ENCODE results near the gene DIDO1.

The DIDO1 gene

DNA sequence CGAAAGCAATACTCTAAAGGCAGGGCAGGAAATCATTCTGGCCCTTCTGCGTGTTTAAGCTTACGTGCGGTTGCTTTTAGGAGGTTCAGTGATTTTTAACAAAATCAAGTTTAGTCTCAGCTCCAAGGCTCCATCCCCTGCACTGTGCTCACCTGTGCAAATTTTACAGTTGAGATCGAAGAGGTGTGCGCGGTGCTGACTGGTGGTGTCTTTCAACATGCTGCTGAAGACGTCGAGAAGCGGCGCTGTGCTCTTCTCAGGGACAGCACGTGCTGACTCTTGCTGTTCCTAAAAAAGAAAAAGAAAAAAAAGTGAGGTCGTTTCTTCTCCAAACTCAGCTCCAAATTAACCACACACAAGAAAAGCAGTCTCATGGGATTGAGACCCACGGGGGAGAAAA lies 32.0 kb downstream of the DIDO1 start:
- no peak for DNase-seq (ENCODE audit: low spot score)

DNA sequence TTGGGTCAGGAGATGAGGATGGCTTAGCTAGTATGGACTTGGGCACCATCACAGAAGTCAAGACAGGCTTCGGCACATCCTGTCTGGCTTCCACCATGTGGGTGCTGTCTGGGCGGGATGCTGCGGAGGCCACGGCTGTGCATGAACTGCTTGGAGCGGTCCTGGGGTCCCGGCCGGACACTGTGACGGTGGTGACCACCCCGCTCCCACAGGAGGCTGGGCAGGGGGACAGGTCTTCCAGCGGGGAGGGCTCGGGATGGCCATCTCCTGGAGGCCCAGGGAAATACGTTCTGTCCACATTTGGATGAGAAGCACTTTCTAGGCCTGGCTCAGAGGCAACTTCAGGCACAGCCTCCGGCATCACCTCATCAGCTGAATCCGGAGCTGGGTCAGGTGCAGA lies 32.6 kb downstream of the DIDO1 start:
- DNase-seq (ENCODE audit: low spot score): no peak

DNA sequence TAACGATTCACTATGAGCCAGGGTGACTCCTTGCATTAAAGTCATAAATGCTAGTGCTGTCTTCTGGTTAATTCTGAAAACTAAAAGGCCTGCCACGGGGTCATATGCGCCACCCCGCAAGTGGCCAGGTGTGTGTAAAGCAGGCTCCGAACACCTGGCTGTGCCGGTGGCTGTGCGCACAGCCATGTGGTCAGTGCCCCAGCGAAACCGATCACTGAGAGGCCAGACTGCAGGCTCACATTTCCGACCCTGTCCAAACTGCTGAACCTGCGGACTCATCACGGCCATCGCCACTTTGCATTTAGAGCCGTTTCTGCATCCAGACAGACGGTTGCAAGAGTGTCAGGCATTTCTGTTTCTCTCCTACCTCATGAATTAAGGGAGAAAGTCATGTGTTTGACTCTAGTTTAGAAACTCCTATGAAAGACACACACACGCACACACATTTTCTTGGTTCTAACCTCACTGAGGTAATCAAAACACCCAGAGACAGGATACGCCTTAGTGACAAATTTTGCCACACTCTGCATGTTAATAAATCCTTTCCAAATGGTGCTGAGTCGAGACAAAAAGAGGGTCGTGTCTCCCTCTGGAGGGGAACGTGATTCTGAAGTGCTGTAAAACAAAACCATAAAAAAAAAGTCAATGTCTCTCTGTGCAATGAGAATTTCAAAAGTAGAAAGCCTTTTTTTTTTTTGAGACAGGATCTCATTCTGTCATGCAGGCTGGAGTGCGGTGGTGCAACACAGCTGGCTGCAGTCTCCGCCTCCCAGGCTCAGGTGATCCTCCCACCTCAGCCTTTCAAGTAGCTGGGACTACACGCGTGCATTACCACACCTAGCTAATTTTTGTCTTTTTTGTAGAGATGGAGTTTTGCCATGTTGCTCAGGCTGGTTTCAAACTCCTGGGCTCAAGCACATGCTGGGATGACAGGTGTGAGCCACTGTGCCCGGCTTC lies 33.7 kb downstream of the DIDO1 start:
- no peak for DNase-seq (ENCODE audit: low spot score)

DNA sequence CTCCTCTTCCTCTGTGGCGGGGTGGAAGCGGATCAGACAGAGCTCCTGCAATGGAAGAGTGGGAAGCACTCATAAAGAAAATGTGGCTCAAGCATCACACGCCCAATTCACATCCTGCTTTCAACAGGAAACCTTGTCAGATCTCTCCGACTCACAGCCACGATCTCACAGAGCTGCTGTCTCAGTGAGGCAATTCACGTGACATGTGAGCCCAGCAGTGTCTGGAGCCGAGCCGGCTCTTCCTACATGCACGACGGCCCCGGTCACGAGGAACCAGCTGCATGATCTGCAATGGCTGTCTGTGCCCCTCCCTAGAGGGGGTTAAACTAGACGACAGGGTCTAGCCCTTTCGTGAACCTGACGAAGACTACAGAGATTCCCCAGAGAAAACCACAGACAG lies 35.2 kb downstream of the DIDO1 start:
- DNase-seq (ENCODE audit: low spot score): peak; percentile 82

- no peak for DNase-seq (ENCODE audit: low spot score)
These were observed 35.9 kb downstream of the DIDO1 start for GRCh38 chr20:62890444-62890843.

GRCh38 chr20:62889871-62890270 lies 36.4 kb downstream of the DIDO1 start:
- no peak for DNase-seq (ENCODE audit: low spot score)

- DNase-seq (ENCODE audit: low spot score): no peak
These were observed 36.9 kb downstream of the DIDO1 start for GRCh38 chr20:62889411-62889810.

- DNase-seq (ENCODE audit: low spot score): no peak
These were observed 37.4 kb downstream of the DIDO1 start for GRCh38 chr20:62888910-62889309.

GRCh38 chr20:62888406-62888805 lies 37.9 kb downstream of the DIDO1 start:
- DNase-seq (ENCODE audit: low spot score): no peak

GRCh38 chr20:62887860-62888239 lies 38.5 kb downstream of the DIDO1 start:
- DNase-seq (ENCODE audit: low spot score): no peak

DNA sequence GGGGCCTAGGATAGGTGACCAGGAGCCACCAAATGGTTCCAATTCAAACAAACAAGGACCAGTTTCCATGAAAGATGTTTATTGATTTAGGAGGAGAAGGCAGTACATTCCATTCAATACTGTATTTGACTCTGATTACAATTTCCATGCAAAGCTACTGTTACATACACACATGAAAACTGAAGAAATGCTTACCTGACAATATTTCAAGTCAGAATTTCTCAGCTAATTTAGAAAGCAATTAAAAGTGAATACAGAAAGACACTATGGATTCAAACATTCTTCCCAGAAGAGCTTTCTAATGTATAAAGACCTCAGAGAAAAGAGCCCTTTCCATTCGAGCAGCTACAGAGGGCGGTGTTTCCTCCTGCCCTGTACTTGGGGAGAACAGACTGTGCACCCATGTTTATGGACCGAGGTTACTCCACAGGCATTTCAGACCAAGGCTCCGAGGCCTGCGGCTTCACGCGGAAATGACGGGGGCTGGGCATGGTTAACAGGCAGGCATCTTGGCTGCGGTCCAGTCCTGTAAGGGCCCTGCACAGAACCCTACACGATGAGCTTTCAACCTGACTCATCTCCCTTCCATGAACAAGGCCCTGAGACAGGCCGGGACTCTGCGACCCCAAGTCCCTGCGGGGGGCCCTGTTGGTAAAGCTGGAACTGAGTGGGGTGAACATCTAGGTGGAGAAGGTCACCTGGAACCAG lies 39.0 kb downstream of the DIDO1 start:
- DNase-seq (ENCODE audit: low spot score): no peak

GRCh38 chr20:62886709-62887058 lies 39.6 kb downstream of the DIDO1 start:
- DNase-seq (ENCODE audit: low spot score): no peak

DNA sequence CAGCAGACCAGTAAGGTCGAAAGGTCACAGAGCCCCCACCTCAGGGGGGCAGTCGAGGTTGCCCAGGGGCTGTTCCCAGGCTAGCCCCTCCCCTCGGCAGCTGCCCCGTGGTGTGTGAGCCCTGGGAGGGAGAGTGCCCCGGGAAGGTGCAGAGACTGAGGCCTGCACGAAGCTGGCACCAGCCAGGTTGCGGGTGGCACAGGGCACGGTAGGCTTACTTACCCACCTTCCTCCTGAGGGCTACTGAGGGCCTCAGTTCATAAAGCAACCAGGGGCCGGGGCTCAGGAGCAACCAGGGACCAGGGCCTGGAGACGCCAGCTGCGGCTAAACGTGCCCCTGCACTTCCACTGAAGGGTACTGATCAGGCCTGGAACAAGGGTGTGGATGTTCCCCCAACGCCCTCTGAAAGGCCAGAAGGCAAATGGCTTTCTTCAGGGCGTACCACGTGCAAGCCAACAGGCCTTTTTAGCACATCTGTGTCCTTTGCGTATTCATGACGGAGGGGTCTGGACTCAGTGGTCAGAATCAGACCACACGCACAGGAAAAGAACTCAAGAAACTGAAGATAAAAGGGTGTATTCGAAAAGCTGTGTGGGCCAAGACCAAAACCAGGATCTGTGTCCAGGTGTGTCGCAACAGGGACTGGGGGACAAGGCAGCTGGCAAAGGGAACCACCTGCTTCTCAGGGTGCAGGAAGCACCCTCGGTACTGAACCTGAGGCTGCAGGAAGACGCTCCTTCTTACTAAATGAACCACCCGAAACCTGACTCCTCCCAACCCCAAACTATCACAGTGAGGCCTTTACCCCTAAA lies 40.2 kb downstream of the DIDO1 start:
- no peak for DNase-seq (ENCODE audit: low spot score)

- no peak for DNase-seq (ENCODE audit: low spot score)
These were observed 41.0 kb downstream of the DIDO1 start for GRCh38 chr20:62885046-62885895.

- DNase-seq (ENCODE audit: low spot score): no peak
These were observed 41.7 kb downstream of the DIDO1 start for GRCh38 chr20:62884556-62884955.

- no peak for DNase-seq (ENCODE audit: low spot score)
These were observed 43.9 kb downstream of the DIDO1 start for GRCh38 chr20:62882426-62882825.

DNA sequence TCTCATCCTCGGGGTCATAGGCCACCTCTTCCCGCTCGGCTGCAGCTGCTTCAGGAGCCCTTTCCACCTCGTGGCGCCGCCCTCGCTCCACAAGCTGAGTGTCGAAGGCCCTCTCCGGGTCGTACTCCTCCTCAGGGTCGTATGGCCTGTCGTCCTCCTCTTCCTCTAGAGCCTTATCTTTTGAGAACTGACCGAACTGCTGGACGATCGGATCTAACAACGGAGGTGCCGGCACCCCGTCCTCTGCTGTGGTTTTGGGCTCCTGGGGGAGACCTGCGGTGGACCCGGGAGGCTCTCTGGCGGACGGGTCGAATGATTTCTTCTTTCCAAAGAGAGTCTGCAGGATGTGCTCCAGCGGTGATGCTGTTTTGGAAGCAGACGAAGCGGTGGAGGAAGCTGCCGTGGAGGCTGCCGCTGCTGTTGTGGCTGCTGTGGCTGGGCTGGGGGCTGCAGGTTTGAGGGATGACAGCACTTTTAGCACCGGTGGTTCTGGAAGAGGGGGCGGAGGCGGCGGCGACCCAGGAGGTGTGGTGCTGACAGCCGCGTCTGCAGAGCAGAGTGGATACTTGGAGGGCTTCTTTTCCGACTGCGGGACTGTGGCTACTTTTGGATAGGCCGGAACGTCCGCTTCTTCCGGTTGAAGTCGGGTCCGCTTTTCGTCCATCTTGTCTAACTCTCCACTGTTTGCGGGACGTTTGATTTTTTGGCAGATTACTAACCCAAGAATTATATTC lies 44.5 kb downstream of the DIDO1 start:
- DNase-seq (ENCODE audit: low spot score): no peak

DNA sequence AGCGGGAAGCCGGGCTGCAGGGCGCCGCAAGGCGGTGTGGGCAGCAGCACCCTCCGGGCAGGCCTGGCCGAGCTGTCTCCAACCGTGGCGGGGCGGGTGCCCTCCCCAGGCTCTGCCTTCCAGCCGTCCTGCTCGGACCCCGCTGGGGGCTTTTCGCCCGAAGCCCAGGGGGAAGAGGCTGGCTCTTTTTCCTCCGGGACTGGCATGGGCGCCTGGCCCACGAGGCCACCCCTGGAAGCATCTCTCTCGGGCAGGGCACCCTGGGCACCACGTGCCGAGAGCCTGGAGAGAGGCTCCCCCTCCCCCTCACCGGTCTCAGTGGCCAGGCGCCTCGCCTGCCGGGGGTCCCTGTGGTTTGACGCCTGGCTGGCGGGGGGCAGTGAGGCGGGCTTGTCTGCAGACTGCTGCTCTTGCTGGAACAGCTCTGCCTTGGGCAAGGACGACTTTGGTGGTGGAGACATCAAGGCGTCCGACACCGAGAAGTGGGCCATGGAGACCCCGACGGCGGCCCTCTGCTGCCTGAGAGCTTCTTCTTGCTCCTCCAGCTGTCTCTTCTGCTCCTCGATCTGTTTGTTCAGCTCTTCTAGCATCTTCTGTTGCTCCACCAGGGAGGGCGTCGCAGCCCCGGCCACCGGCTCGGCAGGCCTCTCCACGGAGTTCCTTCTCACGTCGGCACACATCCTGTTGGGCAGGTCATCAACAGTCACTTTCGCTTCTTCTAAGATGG lies 45.2 kb downstream of the DIDO1 start:
- DNase-seq (ENCODE audit: low spot score): no peak

DNA sequence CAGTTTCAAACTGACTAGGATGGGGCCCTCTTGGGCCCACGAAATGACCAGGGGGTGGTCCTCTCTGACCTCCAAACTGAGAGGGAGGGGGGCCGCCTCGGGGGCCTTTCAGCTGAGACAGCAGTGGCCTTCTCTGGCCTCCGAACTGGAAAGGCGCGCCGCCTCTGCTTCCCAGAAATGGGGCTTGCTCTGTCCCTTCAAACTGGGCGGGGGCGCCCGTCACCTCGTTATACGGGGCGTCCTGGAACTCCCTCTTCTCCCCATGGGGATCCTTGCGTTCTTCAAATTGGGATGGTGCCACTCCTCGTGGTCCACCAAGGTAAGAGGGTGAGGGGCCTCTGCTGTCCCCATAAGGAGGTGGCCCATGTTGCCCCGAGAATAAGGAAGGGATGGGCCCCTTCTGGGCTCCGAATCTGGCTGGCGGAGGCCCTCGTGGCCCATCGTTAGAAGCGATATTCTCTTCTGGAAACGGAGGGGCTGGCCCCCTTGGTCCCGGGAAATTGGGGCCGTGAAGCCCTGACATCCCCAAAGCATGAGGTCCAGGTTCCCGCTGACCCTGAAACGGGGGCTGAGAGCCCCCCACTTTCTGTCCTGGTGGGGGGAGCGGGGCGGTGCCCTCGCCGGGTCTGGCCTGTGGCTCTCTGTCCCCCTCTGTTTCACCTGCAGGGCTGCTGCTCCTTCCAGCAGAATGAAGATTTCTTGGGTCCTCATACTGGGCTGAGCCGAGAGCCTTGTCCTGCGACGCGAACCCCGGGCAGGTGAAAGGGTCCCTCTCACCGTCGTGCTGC lies 46.0 kb downstream of the DIDO1 start:
- DNase-seq (ENCODE audit: low spot score): no peak

Data from COLO829 (cell line).